H1 (cell line): Measurements from ENCODE around the gene ACER3. TPM values are rescaled to one million over a fixed set of nuclear protein-coding genes. Genes with fewer than 3 reads are reported as not detected.
A peak's percentile ranks its signal among the peaks of the same experiment; 100 is the strongest.

Source experiments
- CTCF ChIA-PET: fragments of 300-600 bp; sonication (Branson Sonifier 250); formaldehyde crosslinking; loops from one replicate; lab custom pipeline; 2021; ENCODE audit not compliant: partially characterized antibody; lab: Charles Lee
- POLR2A ChIA-PET: fragments of 300-600 bp; sonication (Branson Sonifier 250); formaldehyde crosslinking; loops from one replicate; lab custom pipeline; 2021; ENCODE audit warnings: inconsistent platforms; ENCODE audit not compliant: partially characterized antibody; lab: Charles Lee
- DNase-seq, 2 experiments: peaks; one replicate each; pipeline versions ENCODE4 v3.0.0 to v3.0.0-alpha.2; 2010 to 2022; ENCODE audit warnings: low spot score in 2 of 2, low read depth in 1 of 2, mixed read lengths in 1 of 2
- FAIRE-seq: peaks from 2 replicates; lab custom pipeline; 2011; peaks lifted over from hg19 to GRCh38; lab: Jason Lieb, UNC
- H2AFZ ChIP-seq: 2 replicates; pipeline ENCODE4 v1.8.1; 2012; ENCODE audit warnings: low read length, inconsistent platforms
- H2AK5ac ChIP-seq: 2 replicates; pipeline ENCODE4 v1.6.1; 2013; ENCODE audit warnings: low read depth, low read length
- H2BK120ac ChIP-seq: replicated peaks from 2 replicates; pipeline ENCODE3; 2013; ENCODE audit warnings: low read depth, low read length, inconsistent platforms
- H2BK12ac ChIP-seq: 2 replicates; pipeline ENCODE4 v1.6.1; 2013; ENCODE audit warnings: low read depth, low read length
- H2BK15ac ChIP-seq: 2 replicates; pipeline ENCODE4 v1.6.1; 2013; ENCODE audit warnings: low read length
- H2BK20ac ChIP-seq: 2 replicates; pipeline ENCODE4 v1.6.1; 2013; ENCODE audit warnings: low read length
- H2BK5ac ChIP-seq: 2 replicates; pipeline ENCODE4 v1.6.1; 2013; ENCODE audit warnings: low read depth, low read length
- H3K14ac ChIP-seq: 2 replicates; pipeline ENCODE4 v1.6.1; 2013; ENCODE audit warnings: inconsistent platforms; ENCODE audit not compliant: insufficient read length
- H3K18ac ChIP-seq: 2 replicates; pipeline ENCODE4 v1.6.1; 2013; ENCODE audit warnings: low read length; ENCODE audit errors: extremely low read depth
- H3K23ac ChIP-seq: 2 replicates; pipeline ENCODE4 v1.6.1; 2013; ENCODE audit warnings: inconsistent platforms; ENCODE audit not compliant: insufficient read length
- H3K23me2 ChIP-seq: 2 replicates; pipeline ENCODE4 v1.6.1; 2013; ENCODE audit warnings: low read depth, low read length
- H3K27ac ChIP-seq: 2 replicates; pipeline ENCODE4 v1.6.1; 2011; ENCODE audit warnings: low read depth, low read length, inconsistent platforms
- H3K27me3 ChIP-seq, 4 experiments: replicated peaks in 1 of 4; 1 replicate in 1 of 4; 2 replicates in 3 of 4; pipeline versions ENCODE4 v1.6.1 to v1.8.1; 2011 to 2013; ENCODE audit warnings: low read length in 3 of 4, mild to moderate bottlenecking in 3 of 4, inconsistent platforms in 2 of 4, mixed read lengths in 2 of 4, moderate library complexity in 1 of 4; ENCODE audit not compliant: control insufficient read depth in 3 of 4, insufficient read depth in 3 of 4; ENCODE audit errors: extremely low read depth in 1 of 4
- H3K36me3 ChIP-seq, 4 experiments: 2 replicates each; pipeline versions ENCODE4 v1.6.1 to v1.8.1; 2011 to 2013; ENCODE audit warnings: mild to moderate bottlenecking in 4 of 4, low read length in 3 of 4, moderate library complexity in 2 of 4, control low read depth in 1 of 4, inconsistent platforms in 1 of 4; ENCODE audit not compliant: insufficient read depth in 4 of 4, control insufficient read depth in 2 of 4
- H3K4ac ChIP-seq: replicated peaks from 2 replicates; pipeline ENCODE3; 2013; ENCODE audit warnings: low read length, low read depth, mixed read lengths, inconsistent platforms; ENCODE audit not compliant: insufficient read length
- H3K4me1 ChIP-seq, 4 experiments: replicated peaks in 1 of 4; 1 replicate in 1 of 4; 2 replicates in 3 of 4; pipeline versions ENCODE4 v1.6.1 to v1.8.1; 2011 to 2013; ENCODE audit warnings: low read length in 3 of 4, inconsistent platforms in 2 of 4, mixed read lengths in 1 of 4; ENCODE audit not compliant: insufficient read depth in 4 of 4, control insufficient read depth in 3 of 4
- H3K4me2 ChIP-seq, 2 experiments: 2 replicates each; pipeline versions ENCODE4 v1.6.1 to v1.8.1; 2011 to 2013; ENCODE audit warnings: low read depth in 2 of 2, low read length in 2 of 2, control low read depth in 1 of 2, inconsistent platforms in 1 of 2, mild to moderate bottlenecking in 1 of 2; ENCODE audit not compliant: insufficient read depth in 1 of 2
- H3K4me3 ChIP-seq, 4 experiments: fragments of 200-600, 300-600 bp in 1 of 4; sonication (generic), shearing (Covaris generic), sonication (Bioruptor Twin) in 1 of 4; 2 replicates each; pipeline versions ENCODE4 v1.5.1 to v1.8.1; 2011 to 2016; ENCODE audit warnings: low read length in 4 of 4, low read depth in 3 of 4, control low read depth in 2 of 4, inconsistent platforms in 2 of 4, mild to moderate bottlenecking in 2 of 4, mixed read lengths in 1 of 4, moderate library complexity in 1 of 4; ENCODE audit not compliant: insufficient read depth in 2 of 4; ENCODE audit errors: extremely low read depth in 1 of 4
- H3K56ac ChIP-seq: replicated peaks from 2 replicates; pipeline ENCODE3; 2013; ENCODE audit warnings: low read depth, mild to moderate bottlenecking, mixed read lengths, low read length, inconsistent platforms; ENCODE audit not compliant: insufficient read length
- H3K79me1 ChIP-seq: 2 replicates; pipeline ENCODE4 v1.6.1; 2013; ENCODE audit warnings: low read depth, low read length, control low read depth
- H3K79me2 ChIP-seq, 2 experiments: 2 replicates each; pipeline versions ENCODE4 v1.6.1 to v1.8.1; 2012 to 2013; ENCODE audit warnings: low read length in 2 of 2, mild to moderate bottlenecking in 2 of 2, inconsistent platforms in 1 of 2; ENCODE audit not compliant: insufficient read depth in 2 of 2, control insufficient read depth in 1 of 2
- H3K9ac ChIP-seq, 4 experiments: replicated peaks in 1 of 4; 1 replicate in 1 of 4; 2 replicates in 3 of 4; pipeline versions ENCODE4 v1.6.1 to v1.8.1; 2011 to 2013; ENCODE audit warnings: low read depth in 3 of 4, low read length in 3 of 4, control low read depth in 2 of 4, mild to moderate bottlenecking in 2 of 4, moderate library complexity in 2 of 4, inconsistent platforms in 1 of 4; ENCODE audit errors: extremely low read depth in 1 of 4
- H3K9me3 ChIP-seq, 2 experiments: 2 replicates each; pipeline versions ENCODE4 v1.6.1 to v1.8.1; 2012 to 2013; ENCODE audit warnings: mild to moderate bottlenecking in 2 of 2, moderate library complexity in 2 of 2, control low read depth in 1 of 2, inconsistent platforms in 1 of 2, low read depth in 1 of 2, low read length in 1 of 2, mixed read lengths in 1 of 2; ENCODE audit not compliant: insufficient read depth in 2 of 2
- H4K20me1 ChIP-seq, 2 experiments: replicated peaks in 1 of 2; 2 replicates each; pipeline versions ENCODE3 to v1.8.1; 2011 to 2013; ENCODE audit warnings: inconsistent platforms in 2 of 2, low read length in 2 of 2, mild to moderate bottlenecking in 1 of 2; ENCODE audit not compliant: insufficient read depth in 2 of 2, control insufficient read depth in 1 of 2
- H4K5ac ChIP-seq: 2 replicates; pipeline ENCODE4 v1.6.1; 2013; ENCODE audit warnings: low read length, low read depth, mixed read lengths, inconsistent platforms; ENCODE audit not compliant: insufficient read length
- H4K8ac ChIP-seq: 2 replicates; pipeline ENCODE4 v1.8.0; 2013; ENCODE audit warnings: mild to moderate bottlenecking, moderate library complexity, low read length, inconsistent platforms; ENCODE audit not compliant: insufficient read depth; ENCODE audit errors: extremely low read depth
- H4K91ac ChIP-seq: replicated peaks from 2 replicates; pipeline ENCODE3; 2013; ENCODE audit warnings: low read length, mixed read lengths, inconsistent platforms; ENCODE audit not compliant: insufficient read length
- CEBPB ChIP-seq: IDR thresholded peaks from 2 replicates; pipeline ENCODE4 v1.6.1; 2012; ENCODE audit warnings: low read depth, low read length
- KDM1A ChIP-seq: fragments of 200-600, 300-600 bp; sonication (generic); IDR thresholded peaks from 2 replicates; pipeline ENCODE4 v1.7.1; 2016; ENCODE audit warnings: mild to moderate bottlenecking, low read length, borderline replicate concordance
- SRF ChIP-seq: IDR thresholded peaks from 2 replicates; pipeline ENCODE4 v1.6.1; 2011; ENCODE audit warnings: mild to moderate bottlenecking, low read depth, low read length, moderate library complexity
- WGBS, 2 experiments: shearing (Covaris generic) in 1 of 2; methylation state at CpG; one replicate each; pipeline versions ENCODE4 v1.1.6 to v1.1.7; 2013 to 2015; ENCODE audit warnings: low lambda C conversion rate in 2 of 2, mixed read lengths in 2 of 2, inconsistent platforms in 1 of 2, low coverage in 1 of 2, missing lambda C conversion rate in 1 of 2; ENCODE audit not compliant: insufficient replicate concordance in 2 of 2, insufficient coverage in 1 of 2, insufficient read length in 1 of 2; ENCODE audit errors: extremely low coverage in 1 of 2, missing lambda C conversion rate in 1 of 2; 5-methylcytosine and 5-hydroxymethylcytosine counted together
- polyA plus RNA-seq, 7 experiments: library from polyadenylated mRNA; depleted of rRNA in 3 of 7; stranded (reverse) in 5 of 7; unstranded in 2 of 7; fragments of >200 nt in 5 of 7; fragments of 200-250 nt in 2 of 7; gene quantifications; 1 replicate in 5 of 7; 2 replicates in 1 of 7; 4 replicates in 1 of 7; pipeline versions ENCODE4 v1.2.1 to v1.2.3, GENCODE V29; 2011 to 2013; ENCODE audit warnings: missing spikeins in 2 of 7, mixed read lengths in 2 of 7
- total RNA-seq: library from RNA; stranded (reverse); fragmentation: NEBNext Ultra II Directional; extraction: Animal tissue kit (Norgen Biotek cat#: 25700); gene quantifications from 2 replicates; pipeline ENCODE4 v1.2.1, GENCODE V29; 2021
- TF ChIP-seq, protein P1 (sequence below): IDR thresholded peaks from 2 replicates; pipeline ENCODE4 v1.6.1; 2012; ENCODE audit warnings: inconsistent platforms

The ACER3 gene
- total and polyA plus RNA-seq, 2 of the 8 experiments (the other 6 are each of a cell fraction or from before 2014, with no cell fraction given) = 5.7 to 16.2 TPM

DNA sequence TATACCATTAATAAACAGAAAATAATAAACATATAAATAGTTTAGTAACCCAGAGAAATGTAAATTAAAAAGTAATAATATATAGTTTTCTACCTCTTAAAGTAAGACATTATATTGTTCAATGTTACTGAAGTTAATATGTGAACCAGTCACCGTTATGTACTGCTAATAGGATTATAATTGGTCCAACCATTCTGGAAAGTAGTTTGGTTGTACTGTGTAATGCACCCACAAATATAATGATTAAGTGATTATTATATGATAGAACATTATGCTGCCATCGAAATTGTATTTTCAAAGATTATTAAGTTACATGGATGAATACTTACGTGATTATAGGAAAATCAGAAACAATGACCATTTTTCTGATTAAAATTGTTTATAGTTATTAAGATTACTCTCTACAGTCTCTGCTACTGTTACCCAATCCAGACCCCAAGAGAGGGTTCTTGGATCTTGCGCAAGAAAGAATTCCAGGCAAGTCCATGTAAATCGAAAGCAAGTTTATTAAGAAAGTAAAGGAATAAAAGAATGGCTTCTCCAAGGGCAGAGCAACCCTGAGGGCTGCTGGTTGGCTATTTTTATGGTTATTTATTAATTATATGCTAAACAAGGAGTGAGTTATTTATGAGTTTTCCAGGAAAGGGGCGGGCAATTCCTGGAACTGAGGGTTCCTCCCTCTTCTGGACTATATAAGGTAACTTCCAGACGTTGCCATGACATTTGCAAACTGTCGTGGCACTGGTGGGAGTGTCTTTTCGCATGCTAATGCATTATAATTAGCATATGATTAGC is 50.1 kb downstream of the ACER3 start:
- no peak overlapping the region for H2AK5ac ChIP-seq
- no peak for TF ChIP-seq KDM1A
- TF ChIP-seq CEBPB = peak; percentile 92
- TF ChIP-seq, protein P1, sequence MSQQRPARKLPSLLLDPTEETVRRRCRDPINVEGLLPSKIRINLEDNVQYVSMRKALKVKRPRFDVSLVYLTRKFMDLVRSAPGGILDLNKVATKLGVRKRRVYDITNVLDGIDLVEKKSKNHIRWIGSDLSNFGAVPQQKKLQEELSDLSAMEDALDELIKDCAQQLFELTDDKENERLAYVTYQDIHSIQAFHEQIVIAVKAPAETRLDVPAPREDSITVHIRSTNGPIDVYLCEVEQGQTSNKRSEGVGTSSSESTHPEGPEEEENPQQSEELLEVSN = no peak
- peak; percentile 68 for TF ChIP-seq SRF
- no peak overlapping the region for H2BK20ac ChIP-seq
- no peak overlapping the region for H2AFZ ChIP-seq
- ChIA-PET POLR2A (no interaction called here), CTCF (interaction anchor here (0.9 to 2.0 kb wide), 4 partner anchors 8 to 114 kb away, joined by 3 to 13 read pairs (median 4); no protein-coding TSS in a partner anchor)
- H4K8ac ChIP-seq = no peak overlapping the region
- no peaks in the 10 kb centered on the region for H3K79me1 ChIP-seq
- FAIRE-seq = peak; percentile 76
- no peak overlapping the region for H2BK12ac ChIP-seq
- no peaks in the 10 kb centered on the region for H3K79me2 ChIP-seq
- peak overlapping the region in 1 of 2 experiments; percentile 39; a peak in 1 of 4 replicates for H3K4me2 ChIP-seq
- no peak overlapping the region for H3K23ac ChIP-seq
- no peak overlapping the region for H3K56ac ChIP-seq
- H4K5ac ChIP-seq = no peak overlapping the region
- no peak overlapping the region for H2BK120ac ChIP-seq
- no peak for DNase-seq
- H3K27ac ChIP-seq = no peak overlapping the region; the same call in 1 of the 2 replicates
- H3K18ac ChIP-seq = no peak overlapping the region
- no peaks in the 10 kb centered on the region for H4K20me1 ChIP-seq
- H2BK5ac ChIP-seq = no peak overlapping the region
- H4K91ac ChIP-seq = no peak overlapping the region
- peaks cover 0 to 2% (median 0%) of the 10 kb centered on the region in 4 experiments; a peak in 2 of 8 replicates for H3K36me3 ChIP-seq
- H3K4ac ChIP-seq = no peak overlapping the region
- H3K4me3 ChIP-seq = no peak overlapping the region
- H3K9me3 ChIP-seq = peaks cover 6 to 7% of the 10 kb centered on the region in 2 experiments; a peak in 2 of 4 replicates
- H3K9ac ChIP-seq = no peak overlapping the region
- 84% methylated on average over 9 of the region's 9 CpGs; no CpG with 5 or more reads in 1 of the 2 experiments for WGBS, 2 experiments
- no peaks in the 10 kb centered on the region for H3K27me3 ChIP-seq
- peaks cover 0 to 6% (median 0%) of the 10 kb centered on the region in 4 experiments; a peak in 2 of 7 replicates for H3K4me1 ChIP-seq
- no peak overlapping the region for H3K14ac ChIP-seq
- no peak overlapping the region for H2BK15ac ChIP-seq
- no peaks in the 10 kb centered on the region for H3K23me2 ChIP-seq
